ENCODE results near the gene CASP14.
"Not testable (repeated sequence)": the region's sequence is repeated elsewhere in the genome, so short reads cannot be mapped to it uniquely, and the experiment has no call there.

Gene CASP14

GRCh38 chr19:15072930-15073647 is 23.8 kb downstream of the CASP14 start:
- no peak for DNase-seq (ENCODE audit: low read depth)

GRCh38 chr19:15074371-15074770 is 25.1 kb downstream of the CASP14 start:
- DNase-seq (ENCODE audit: low read depth): no peak

GRCh38 chr19:15075806-15076205 is 26.5 kb downstream of the CASP14 start:
- DNase-seq (ENCODE audit: low read depth): no peak

- DNase-seq (ENCODE audit: low read depth): not testable (repeated sequence)
These were observed 30.7 kb downstream of the CASP14 start for GRCh38 chr19:15080002-15080401.

- no peak for DNase-seq (ENCODE audit: low read depth)
These were observed 32.6 kb downstream of the CASP14 start, which contains the start of gene OR1I1 for GRCh38 chr19:15081911-15082310. TSS of gene OR1I1 (plus strand) at chr19:15082211. CDS start at chr19:15087066, 4,855 bp downstream.

GRCh38 chr19:15087182-15087581 is 37.9 kb downstream of the CASP14 start:
- no peak for DNase-seq (ENCODE audit: low read depth)

GRCh38 chr19:15091918-15092753 is 42.9 kb downstream of the CASP14 start:
- DNase-seq (ENCODE audit: low read depth): no peak

GRCh38 chr19:15093001-15093400 is 43.7 kb downstream of the CASP14 start:
- no peak for DNase-seq (ENCODE audit: low read depth)

GRCh38 chr19:15096223-15096622 is 46.9 kb downstream of the CASP14 start:
- no peak for DNase-seq (ENCODE audit: low read depth)

GRCh38 chr19:15097980-15098379 is 48.7 kb downstream of the CASP14 start:
- DNase-seq (ENCODE audit: low read depth): not testable (repeated sequence)

- no peak for DNase-seq (ENCODE audit: low read depth)
These were observed 49.2 kb downstream of the CASP14 start for GRCh38 chr19:15098460-15098859.

GRCh38 chr19:15099017-15099582 is 49.8 kb downstream of the CASP14 start:
- no peak for DNase-seq (ENCODE audit: low read depth)

GRCh38 chr19:15101479-15102082 is 52.3 kb downstream of the CASP14 start:
- DNase-seq (ENCODE audit: low read depth): no peak

- DNase-seq (ENCODE audit: low read depth): no peak
These were observed 54.7 kb downstream of the CASP14 start for GRCh38 chr19:15104003-15104402.

GRCh38 chr19:15104411-15104810 is 55.1 kb downstream of the CASP14 start:
- no peak for DNase-seq (ENCODE audit: low read depth)

GRCh38 chr19:15105044-15105443 is 55.8 kb downstream of the CASP14 start:
- DNase-seq (ENCODE audit: low read depth): no peak

GRCh38 chr19:15107061-15108010 is 58.1 kb downstream of the CASP14 start, which contains the start of gene SYDE1:
TSS of gene SYDE1 (plus strand) at chr19:15107401. CDS start at chr19:15107434, 33 bp downstream.
- DNase-seq (ENCODE audit: low read depth): no peak

Measured in stimulated activated CD8-positive, alpha-beta memory T cell treated with anti-CD3 and anti-CD28 coated beads, Interleukin-15, amount 100 ng/mL, for 24 hours (primary cell).